H1 (cell line): ENCODE results near the gene COL25A1. TPM values are rescaled to one million over a fixed set of nuclear protein-coding genes. Genes with fewer than 3 reads are reported as not detected.

Experiments
- CTCF ChIA-PET: fragments of 300-600 bp; sonication (Branson Sonifier 250); formaldehyde crosslinking; loops from one replicate; lab custom pipeline; 2021; ENCODE audit not compliant: partially characterized antibody; lab: Charles Lee
- POLR2A ChIA-PET: fragments of 300-600 bp; sonication (Branson Sonifier 250); formaldehyde crosslinking; loops from one replicate; lab custom pipeline; 2021; ENCODE audit warnings: inconsistent platforms; ENCODE audit not compliant: partially characterized antibody; lab: Charles Lee
- DNase-seq, 2 experiments: peaks; one replicate each; pipeline versions ENCODE4 v3.0.0 to v3.0.0-alpha.2; 2010 to 2022; ENCODE audit warnings: low spot score in 2 of 2, low read depth in 1 of 2, mixed read lengths in 1 of 2
- FAIRE-seq: peaks from 2 replicates; lab custom pipeline; 2011; peaks lifted over from hg19 to GRCh38; lab: Jason Lieb, UNC
- H2AFZ ChIP-seq: 2 replicates; pipeline ENCODE4 v1.8.1; 2012; ENCODE audit warnings: low read length, inconsistent platforms
- H2AK5ac ChIP-seq: 2 replicates; pipeline ENCODE4 v1.6.1; 2013; ENCODE audit warnings: low read depth, low read length
- H2BK120ac ChIP-seq: replicated peaks from 2 replicates; pipeline ENCODE3; 2013; ENCODE audit warnings: low read depth, low read length, inconsistent platforms
- H2BK12ac ChIP-seq: 2 replicates; pipeline ENCODE4 v1.6.1; 2013; ENCODE audit warnings: low read depth, low read length
- H2BK15ac ChIP-seq: 2 replicates; pipeline ENCODE4 v1.6.1; 2013; ENCODE audit warnings: low read length
- H2BK20ac ChIP-seq: 2 replicates; pipeline ENCODE4 v1.6.1; 2013; ENCODE audit warnings: low read length
- H2BK5ac ChIP-seq: 2 replicates; pipeline ENCODE4 v1.6.1; 2013; ENCODE audit warnings: low read depth, low read length
- H3K14ac ChIP-seq: 2 replicates; pipeline ENCODE4 v1.6.1; 2013; ENCODE audit warnings: inconsistent platforms; ENCODE audit not compliant: insufficient read length
- H3K18ac ChIP-seq: 2 replicates; pipeline ENCODE4 v1.6.1; 2013; ENCODE audit warnings: low read length; ENCODE audit errors: extremely low read depth
- H3K23ac ChIP-seq: 2 replicates; pipeline ENCODE4 v1.6.1; 2013; ENCODE audit warnings: inconsistent platforms; ENCODE audit not compliant: insufficient read length
- H3K23me2 ChIP-seq: 2 replicates; pipeline ENCODE4 v1.6.1; 2013; ENCODE audit warnings: low read depth, low read length
- H3K27ac ChIP-seq: 2 replicates; pipeline ENCODE4 v1.6.1; 2011; ENCODE audit warnings: low read depth, low read length, inconsistent platforms
- H3K27me3 ChIP-seq, 4 experiments: replicated peaks in 1 of 4; 1 replicate in 1 of 4; 2 replicates in 3 of 4; pipeline versions ENCODE4 v1.6.1 to v1.8.1; 2011 to 2013; ENCODE audit warnings: low read length in 3 of 4, mild to moderate bottlenecking in 3 of 4, inconsistent platforms in 2 of 4, mixed read lengths in 2 of 4, moderate library complexity in 1 of 4; ENCODE audit not compliant: control insufficient read depth in 3 of 4, insufficient read depth in 3 of 4; ENCODE audit errors: extremely low read depth in 1 of 4
- H3K36me3 ChIP-seq, 4 experiments: 2 replicates each; pipeline versions ENCODE4 v1.6.1 to v1.8.1; 2011 to 2013; ENCODE audit warnings: mild to moderate bottlenecking in 4 of 4, low read length in 3 of 4, moderate library complexity in 2 of 4, control low read depth in 1 of 4, inconsistent platforms in 1 of 4; ENCODE audit not compliant: insufficient read depth in 4 of 4, control insufficient read depth in 2 of 4
- H3K4ac ChIP-seq: replicated peaks from 2 replicates; pipeline ENCODE3; 2013; ENCODE audit warnings: low read length, low read depth, mixed read lengths, inconsistent platforms; ENCODE audit not compliant: insufficient read length
- H3K4me1 ChIP-seq, 4 experiments: replicated peaks in 1 of 4; 1 replicate in 1 of 4; 2 replicates in 3 of 4; pipeline versions ENCODE4 v1.6.1 to v1.8.1; 2011 to 2013; ENCODE audit warnings: low read length in 3 of 4, inconsistent platforms in 2 of 4, mixed read lengths in 1 of 4; ENCODE audit not compliant: insufficient read depth in 4 of 4, control insufficient read depth in 3 of 4
- H3K4me2 ChIP-seq, 2 experiments: 2 replicates each; pipeline versions ENCODE4 v1.6.1 to v1.8.1; 2011 to 2013; ENCODE audit warnings: low read depth in 2 of 2, low read length in 2 of 2, control low read depth in 1 of 2, inconsistent platforms in 1 of 2, mild to moderate bottlenecking in 1 of 2; ENCODE audit not compliant: insufficient read depth in 1 of 2
- H3K4me3 ChIP-seq, 4 experiments: fragments of 200-600, 300-600 bp in 1 of 4; sonication (generic), shearing (Covaris generic), sonication (Bioruptor Twin) in 1 of 4; 2 replicates each; pipeline versions ENCODE4 v1.5.1 to v1.8.1; 2011 to 2016; ENCODE audit warnings: low read length in 4 of 4, low read depth in 3 of 4, control low read depth in 2 of 4, inconsistent platforms in 2 of 4, mild to moderate bottlenecking in 2 of 4, mixed read lengths in 1 of 4, moderate library complexity in 1 of 4; ENCODE audit not compliant: insufficient read depth in 2 of 4; ENCODE audit errors: extremely low read depth in 1 of 4
- H3K56ac ChIP-seq: replicated peaks from 2 replicates; pipeline ENCODE3; 2013; ENCODE audit warnings: low read depth, mild to moderate bottlenecking, mixed read lengths, low read length, inconsistent platforms; ENCODE audit not compliant: insufficient read length
- H3K79me1 ChIP-seq: 2 replicates; pipeline ENCODE4 v1.6.1; 2013; ENCODE audit warnings: low read depth, low read length, control low read depth
- H3K79me2 ChIP-seq, 2 experiments: 2 replicates each; pipeline versions ENCODE4 v1.6.1 to v1.8.1; 2012 to 2013; ENCODE audit warnings: low read length in 2 of 2, mild to moderate bottlenecking in 2 of 2, inconsistent platforms in 1 of 2; ENCODE audit not compliant: insufficient read depth in 2 of 2, control insufficient read depth in 1 of 2
- H3K9ac ChIP-seq, 4 experiments: replicated peaks in 1 of 4; 1 replicate in 1 of 4; 2 replicates in 3 of 4; pipeline versions ENCODE4 v1.6.1 to v1.8.1; 2011 to 2013; ENCODE audit warnings: low read depth in 3 of 4, low read length in 3 of 4, control low read depth in 2 of 4, mild to moderate bottlenecking in 2 of 4, moderate library complexity in 2 of 4, inconsistent platforms in 1 of 4; ENCODE audit errors: extremely low read depth in 1 of 4
- H3K9me3 ChIP-seq, 2 experiments: 2 replicates each; pipeline versions ENCODE4 v1.6.1 to v1.8.1; 2012 to 2013; ENCODE audit warnings: mild to moderate bottlenecking in 2 of 2, moderate library complexity in 2 of 2, control low read depth in 1 of 2, inconsistent platforms in 1 of 2, low read depth in 1 of 2, low read length in 1 of 2, mixed read lengths in 1 of 2; ENCODE audit not compliant: insufficient read depth in 2 of 2
- H4K20me1 ChIP-seq, 2 experiments: replicated peaks in 1 of 2; 2 replicates each; pipeline versions ENCODE3 to v1.8.1; 2011 to 2013; ENCODE audit warnings: inconsistent platforms in 2 of 2, low read length in 2 of 2, mild to moderate bottlenecking in 1 of 2; ENCODE audit not compliant: insufficient read depth in 2 of 2, control insufficient read depth in 1 of 2
- H4K5ac ChIP-seq: 2 replicates; pipeline ENCODE4 v1.6.1; 2013; ENCODE audit warnings: low read length, low read depth, mixed read lengths, inconsistent platforms; ENCODE audit not compliant: insufficient read length
- H4K8ac ChIP-seq: 2 replicates; pipeline ENCODE4 v1.8.0; 2013; ENCODE audit warnings: mild to moderate bottlenecking, moderate library complexity, low read length, inconsistent platforms; ENCODE audit not compliant: insufficient read depth; ENCODE audit errors: extremely low read depth
- H4K91ac ChIP-seq: replicated peaks from 2 replicates; pipeline ENCODE3; 2013; ENCODE audit warnings: low read length, mixed read lengths, inconsistent platforms; ENCODE audit not compliant: insufficient read length
- ATF3 ChIP-seq: IDR thresholded peaks from 2 replicates; pipeline ENCODE4 v1.6.1; 2011; ENCODE audit warnings: low read depth, mild to moderate bottlenecking, low read length; ENCODE audit not compliant: insufficient read depth
- CHD1 ChIP-seq: IDR thresholded peaks from 2 replicates; pipeline ENCODE4 v1.6.1; 2012; ENCODE audit warnings: low read depth, low read length, improper control_type of control experiment
- CHD2 ChIP-seq: IDR thresholded peaks from 2 replicates; pipeline ENCODE4 v1.6.1; 2012; ENCODE audit warnings: low read length, improper control_type of control experiment
- JUN ChIP-seq: IDR thresholded peaks from 2 replicates; pipeline ENCODE4 v1.6.1; 2011; ENCODE audit warnings: low read depth, mild to moderate bottlenecking, improper control_type of control experiment, low read length
- RFX5 ChIP-seq: IDR thresholded peaks from 2 replicates; pipeline ENCODE4 v1.6.1; 2011; ENCODE audit warnings: low read depth, low read length, improper control_type of control experiment, borderline replicate concordance
- SIRT6 ChIP-seq: IDR thresholded peaks from one replicate; pipeline ENCODE4 v1.7.1; 2012; ENCODE audit warnings: low read length, inconsistent platforms
- WGBS, 2 experiments: shearing (Covaris generic) in 1 of 2; methylation state at CpG; one replicate each; pipeline versions ENCODE4 v1.1.6 to v1.1.7; 2013 to 2015; ENCODE audit warnings: low lambda C conversion rate in 2 of 2, mixed read lengths in 2 of 2, inconsistent platforms in 1 of 2, low coverage in 1 of 2, missing lambda C conversion rate in 1 of 2; ENCODE audit not compliant: insufficient replicate concordance in 2 of 2, insufficient coverage in 1 of 2, insufficient read length in 1 of 2; ENCODE audit errors: extremely low coverage in 1 of 2, missing lambda C conversion rate in 1 of 2; 5-methylcytosine and 5-hydroxymethylcytosine counted together
- polyA plus RNA-seq, 7 experiments: library from polyadenylated mRNA; depleted of rRNA in 3 of 7; stranded (reverse) in 5 of 7; unstranded in 2 of 7; fragments of >200 nt in 5 of 7; fragments of 200-250 nt in 2 of 7; gene quantifications; 1 replicate in 5 of 7; 2 replicates in 1 of 7; 4 replicates in 1 of 7; pipeline versions ENCODE4 v1.2.1 to v1.2.3, GENCODE V29; 2011 to 2013; ENCODE audit warnings: missing spikeins in 2 of 7, mixed read lengths in 2 of 7
- total RNA-seq: library from RNA; stranded (reverse); fragmentation: NEBNext Ultra II Directional; extraction: Animal tissue kit (Norgen Biotek cat#: 25700); gene quantifications from 2 replicates; pipeline ENCODE4 v1.2.1, GENCODE V29; 2021

COL25A1 gene
- total and polyA plus RNA-seq, 2 of the 8 experiments (the other 6 are each of a cell fraction or from before 2014, with no cell fraction given): 1.1 to 8.3 TPM

- no peak overlapping the region for H3K4ac ChIP-seq
- H2BK120ac ChIP-seq: no peak overlapping the region
- H2BK5ac ChIP-seq: no peak overlapping the region
- H3K9ac ChIP-seq: no peak overlapping the region
- H3K23me2 ChIP-seq: no peaks in the 10 kb centered on the region
- no peak overlapping the region for H3K18ac ChIP-seq
- H2BK20ac ChIP-seq: no peak overlapping the region
- 88% methylated on average over 4 of the region's 4 CpGs; no CpG with 5 or more reads in 1 of the 2 experiments for WGBS, 2 experiments
- no peak overlapping the region for H2BK15ac ChIP-seq
- no peaks in the 10 kb centered on the region for H3K9me3 ChIP-seq
- H4K20me1 ChIP-seq: no peaks in the 10 kb centered on the region
- no peaks in the 10 kb centered on the region for H3K27me3 ChIP-seq
- no peak overlapping the region for H3K4me3 ChIP-seq
- no peaks in the 10 kb centered on the region for H3K79me1 ChIP-seq
- H3K4me2 ChIP-seq: no peak overlapping the region
- H3K56ac ChIP-seq: no peak overlapping the region
- H3K36me3 ChIP-seq: no peaks in the 10 kb centered on the region
- no peak overlapping the region for H4K8ac ChIP-seq
- H2BK12ac ChIP-seq: no peak overlapping the region
- no peak overlapping the region for H2AK5ac ChIP-seq
- H3K79me2 ChIP-seq: no peaks in the 10 kb centered on the region
- H3K4me1 ChIP-seq: no peaks in the 10 kb centered on the region
- no peak overlapping the region for H3K23ac ChIP-seq
- no peak for DNase-seq
- ChIA-PET POLR2A (interaction anchor here (0.8 to 0.9 kb wide), 2 partner anchors 8 to 520 kb away, joined by 3 read pairs; partner anchors contain the start of gene COL25A1), CTCF (interaction anchor here (0.7 to 3.1 kb wide), 32 partner anchors 9 to 648 kb away, joined by 3 to 15 read pairs (median 4); no protein-coding TSS in a partner anchor)
- TF ChIP-seq ATF3 (no peak), CHD2 (no peak), CHD1 (no peak), RFX5 (no peak), SIRT6 (no peak), JUN (no peak)
- TF ChIP-seq, all 59 proteins: peak for 0
- Histone ChIP-seq H3K14ac (no peak overlapping the region), H4K91ac (no peak overlapping the region), H2AFZ (no peak overlapping the region), H4K5ac (no peak overlapping the region), H3K27ac (no peak overlapping the region)
- no peak for FAIRE-seq
Observed at GRCh38 chr4:109294468-109295020, 7.9 kb downstream of the COL25A1 start.
